Measurements from ENCODE around the gene MTHFSD. TPM values are rescaled to one million over a fixed set of nuclear protein-coding genes. Genes with fewer than 3 reads are reported as not detected.

Gene MTHFSD
- total RNA-seq, 2 experiments from 2014 or later: 21.9 to 24.1 TPM

DNA sequence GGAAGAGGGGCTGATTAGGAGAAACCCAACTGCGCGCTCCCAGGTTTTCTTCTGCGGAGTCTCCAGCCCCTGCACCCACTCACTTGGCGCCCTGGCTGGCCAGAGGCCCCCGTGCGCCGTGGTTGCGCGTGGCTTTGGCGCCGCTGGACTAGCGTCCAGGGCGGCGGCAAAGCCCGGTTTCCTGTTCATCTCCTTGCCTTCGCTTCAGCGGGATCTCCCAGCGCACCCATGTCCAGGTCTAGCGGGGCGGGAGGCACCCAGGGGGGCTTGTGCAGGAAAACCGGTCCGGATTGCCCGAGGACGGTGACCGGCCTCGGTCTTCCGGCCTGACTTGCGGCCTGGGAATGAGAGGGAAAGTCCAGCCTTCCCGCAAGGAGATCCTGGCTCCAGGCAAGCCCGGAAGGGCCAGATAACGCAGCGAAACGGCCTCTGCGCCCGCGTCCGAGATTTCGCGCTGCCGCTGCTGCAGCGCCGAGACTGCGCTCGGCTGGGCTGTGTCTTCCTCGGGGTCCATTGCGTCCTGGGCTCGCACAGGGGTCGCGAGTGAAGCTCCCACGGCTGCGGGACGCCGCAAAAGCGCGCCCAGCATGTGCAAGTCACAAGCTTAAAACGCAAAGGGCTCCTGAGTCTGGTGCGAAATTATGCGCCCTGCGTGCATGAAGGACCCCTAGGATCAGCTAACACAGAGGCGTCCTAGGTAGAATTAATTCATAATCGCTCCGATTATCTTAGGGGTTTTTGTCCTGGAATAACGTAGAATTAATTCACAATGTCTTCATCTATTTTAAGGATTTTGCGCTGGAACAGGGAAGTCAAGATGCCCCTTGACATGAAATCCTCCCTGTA, 39.0 kb downstream of the MTHFSD start:
- Mint-ChIP-seq H3K36me3 (ENCODE audit: low read depth) (no peaks in the 10 kb centered on the region), H3K4me3 (no peak overlapping the region), H3K9me3 (no peaks in the 10 kb centered on the region), H3K4me1 (ENCODE audit: low read depth) (peaks cover 16% of the 10 kb centered on the region), H3K27me3 (ENCODE audit: low read depth) (peaks cover 71% of the 10 kb centered on the region), H3K27ac (no peak overlapping the region)
- intact Hi-C loops (cut with micrococcal nuclease): no loop called here
- CTCF ChIA-PET: interaction anchor here (0.9 to 2.1 kb wide), 2 partner anchors 196 to 695 kb away, joined by 3 to 8 read pairs; no protein-coding TSS in a partner anchor
- DNase-seq: no peak

DNA sequence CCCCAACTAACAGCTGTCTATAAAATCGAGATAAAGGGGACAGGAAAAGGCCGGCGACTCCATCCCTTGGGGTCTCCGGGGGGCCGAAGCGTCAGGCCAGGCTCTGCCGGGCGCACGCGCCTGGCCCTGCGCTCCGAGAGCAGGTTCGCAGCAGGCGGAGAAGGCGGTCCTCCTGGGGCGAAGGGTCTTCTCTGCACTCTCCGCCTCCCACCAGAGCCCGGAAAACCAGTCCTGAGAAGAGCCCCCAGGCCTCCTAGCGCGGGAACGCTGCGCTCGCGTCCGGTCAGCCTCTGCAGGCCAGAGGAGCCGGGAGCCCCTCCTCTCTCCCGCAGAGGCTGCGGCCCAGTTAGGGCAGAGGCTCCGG, 39.6 kb downstream of the MTHFSD start:
- Mint-ChIP-seq H3K4me1 (ENCODE audit: low read depth) (peaks cover 18% of the 10 kb centered on the region), H3K36me3 (ENCODE audit: low read depth) (no peaks in the 10 kb centered on the region), H3K4me3 (no peak overlapping the region), H3K27me3 (ENCODE audit: low read depth) (peaks cover 72% of the 10 kb centered on the region), H3K9me3 (no peaks in the 10 kb centered on the region), H3K27ac (no peak overlapping the region)
- CTCF ChIA-PET: no interaction called here
- intact Hi-C loops (cut with micrococcal nuclease): no loop called here
- DNase-seq: no peak

DNA sequence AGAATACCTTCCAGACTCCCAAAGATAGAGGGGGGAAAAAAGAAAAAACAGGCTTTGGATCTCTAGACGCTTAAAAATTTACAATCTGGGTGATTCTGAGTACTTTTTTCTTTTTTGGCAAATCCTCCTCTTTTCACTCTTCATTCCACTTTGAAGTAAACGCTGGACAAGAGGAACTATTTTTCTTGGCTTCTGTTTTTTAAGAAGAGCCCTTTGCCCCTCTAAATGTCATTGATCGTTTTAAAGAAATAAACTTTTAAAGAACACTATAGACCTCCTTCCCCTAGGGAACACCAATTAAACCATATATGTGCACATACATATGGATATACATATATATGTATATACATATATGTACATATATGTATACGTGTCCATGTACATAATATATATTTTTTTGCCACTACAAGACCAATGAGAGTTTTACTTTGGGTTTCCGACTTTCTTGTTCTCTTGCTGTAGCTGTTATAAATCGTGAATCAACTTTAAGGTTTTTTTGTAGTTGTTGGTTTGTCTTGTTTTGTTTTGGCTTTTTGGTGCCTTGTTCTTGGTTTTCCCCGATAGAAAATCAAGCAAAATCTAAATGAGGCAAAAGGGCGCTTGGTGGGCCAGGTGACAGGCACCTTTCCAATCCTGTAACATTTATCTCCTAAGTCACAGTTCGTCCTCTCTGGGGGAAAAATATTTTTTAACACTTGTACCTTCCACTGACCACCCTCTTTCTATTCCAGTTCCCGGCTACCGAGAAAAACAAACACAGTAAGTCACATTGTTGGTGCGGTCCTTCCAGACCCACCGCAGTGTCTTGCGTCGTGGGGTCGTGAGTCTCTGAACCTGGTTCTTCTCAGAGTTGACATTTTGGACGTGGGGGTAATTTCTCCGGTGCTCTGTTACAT, 40.3 kb downstream of the MTHFSD start:
- CTCF ChIA-PET: no interaction called here
- no peak for DNase-seq
- intact Hi-C loops (cut with micrococcal nuclease): no loop called here
- no peak overlapping the region for H3K27ac Mint-ChIP-seq
- H3K27me3 Mint-ChIP-seq (ENCODE audit: low read depth): peaks cover 68% of the 10 kb centered on the region
- H3K4me3 Mint-ChIP-seq: no peak overlapping the region
- H3K4me1 Mint-ChIP-seq (ENCODE audit: low read depth): peaks cover 18% of the 10 kb centered on the region
- H3K9me3 Mint-ChIP-seq: no peaks in the 10 kb centered on the region
- no peaks in the 10 kb centered on the region for H3K36me3 Mint-ChIP-seq (ENCODE audit: low read depth)

DNA sequence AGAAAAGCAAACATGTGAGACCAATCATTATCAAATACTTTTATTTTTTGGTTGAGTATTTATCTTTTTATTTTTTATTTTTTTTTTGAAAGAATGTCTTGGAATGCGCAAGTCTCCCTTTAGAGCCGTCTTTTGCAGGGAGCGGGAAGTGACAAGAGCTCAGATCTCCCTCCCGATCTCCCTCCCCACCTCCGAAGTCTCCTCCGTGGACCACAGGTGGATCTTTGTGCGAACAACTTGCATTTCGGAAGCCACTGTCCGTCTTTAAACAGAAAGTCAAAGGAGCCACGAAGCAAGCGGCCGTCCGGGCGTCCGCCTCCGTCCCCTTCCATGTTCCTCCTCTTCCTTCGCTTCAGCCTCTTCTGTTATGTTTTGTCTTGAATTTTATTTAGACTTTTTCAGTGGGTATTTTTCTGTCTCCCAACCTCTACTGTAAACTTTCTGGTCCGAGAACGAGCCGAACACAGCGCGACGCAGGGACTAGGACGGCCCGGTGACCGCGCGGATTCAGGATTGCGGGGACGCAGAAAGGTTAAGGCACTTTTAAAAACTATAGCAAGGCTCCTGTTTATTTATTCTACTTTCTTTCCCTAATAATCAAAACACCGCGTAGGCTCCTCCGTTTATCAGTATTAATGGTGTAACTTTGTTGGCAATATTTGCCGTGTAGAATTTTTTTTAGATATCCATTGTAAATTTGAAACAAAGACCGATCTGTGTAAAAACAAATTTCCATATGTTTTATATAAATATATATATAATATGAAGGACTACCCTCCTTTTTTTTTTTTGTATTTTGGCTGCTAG, 41.4 kb downstream of the MTHFSD start:
- no peak for DNase-seq
- H3K27ac Mint-ChIP-seq: no peak overlapping the region
- H3K4me1 Mint-ChIP-seq (ENCODE audit: low read depth): peaks cover 19% of the 10 kb centered on the region
- H3K9me3 Mint-ChIP-seq: no peaks in the 10 kb centered on the region
- intact Hi-C loops (cut with micrococcal nuclease): no loop called here
- CTCF ChIA-PET: no interaction called here
- no peak overlapping the region for H3K4me3 Mint-ChIP-seq
- no peaks in the 10 kb centered on the region for H3K36me3 Mint-ChIP-seq (ENCODE audit: low read depth)
- peaks cover 62% of the 10 kb centered on the region for H3K27me3 Mint-ChIP-seq (ENCODE audit: low read depth)

GRCh38 chr16:86512860-86513470, 42.1 kb downstream of the MTHFSD start:
- intact Hi-C loops (cut with micrococcal nuclease): no loop called here
- no peak for DNase-seq
- H3K4me3 Mint-ChIP-seq: no peak overlapping the region
- no peak overlapping the region for H3K27ac Mint-ChIP-seq
- H3K9me3 Mint-ChIP-seq: no peaks in the 10 kb centered on the region
- H3K4me1 Mint-ChIP-seq (ENCODE audit: low read depth): peaks cover 20% of the 10 kb centered on the region
- CTCF ChIA-PET: no interaction called here
- H3K36me3 Mint-ChIP-seq (ENCODE audit: low read depth): no peaks in the 10 kb centered on the region
- peaks cover 56% of the 10 kb centered on the region for H3K27me3 Mint-ChIP-seq (ENCODE audit: low read depth)

GRCh38 chr16:86512301-86512859, 42.7 kb downstream of the MTHFSD start:
- intact Hi-C loops (cut with micrococcal nuclease): no loop called here
- Mint-ChIP-seq H3K4me1 (ENCODE audit: low read depth) (peaks cover 25% of the 10 kb centered on the region), H3K27ac (no peak overlapping the region), H3K9me3 (no peaks in the 10 kb centered on the region), H3K36me3 (ENCODE audit: low read depth) (no peaks in the 10 kb centered on the region), H3K27me3 (ENCODE audit: low read depth) (peaks cover 56% of the 10 kb centered on the region), H3K4me3 (no peak overlapping the region)
- DNase-seq: no peak
- CTCF ChIA-PET: no interaction called here

DNA sequence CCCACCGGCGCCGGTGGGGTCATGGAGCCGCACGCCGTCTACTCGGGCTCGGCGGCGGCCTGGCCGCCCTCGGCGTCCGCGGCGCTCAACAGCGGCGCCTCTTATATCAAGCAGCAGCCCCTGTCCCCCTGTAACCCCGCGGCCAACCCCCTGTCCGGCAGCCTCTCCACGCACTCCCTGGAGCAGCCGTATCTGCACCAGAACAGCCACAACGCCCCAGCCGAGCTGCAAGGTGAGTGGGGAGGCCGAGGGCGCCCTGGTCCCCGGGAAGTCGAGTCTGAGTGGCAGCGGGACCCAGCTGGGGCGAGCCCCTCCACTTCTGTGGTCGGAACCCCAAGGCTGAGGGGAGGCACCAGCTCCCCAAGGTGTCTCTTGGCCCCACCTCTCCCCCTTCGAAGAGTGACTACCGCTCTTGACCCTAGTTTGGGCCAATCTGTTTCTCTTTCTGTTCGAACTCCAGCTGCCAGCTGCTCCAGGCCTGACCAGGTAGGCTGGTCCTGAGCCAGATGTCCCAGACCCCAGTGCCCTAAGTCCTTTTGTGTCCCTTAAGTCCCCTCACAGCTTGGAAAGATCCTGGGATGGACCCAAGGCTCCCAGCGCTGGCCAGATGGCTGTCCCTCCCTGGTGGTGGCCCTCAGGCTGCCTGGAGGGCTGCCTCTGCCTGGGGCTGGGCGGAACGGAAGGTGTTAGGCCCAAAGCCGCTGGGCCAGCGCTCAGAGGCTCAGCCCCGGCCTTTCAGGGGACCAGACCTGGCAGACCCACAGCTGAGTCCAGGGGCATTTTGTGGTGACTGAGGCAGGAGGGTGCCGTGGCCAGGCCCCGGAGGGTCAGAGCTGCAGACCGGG, 43.5 kb downstream of the MTHFSD start:
- no peaks in the 10 kb centered on the region for H3K36me3 Mint-ChIP-seq (ENCODE audit: low read depth)
- intact Hi-C loops (cut with micrococcal nuclease): loop anchor here (2.0 kb wide), 1 partner anchor 15 kb away; no protein-coding TSS in a partner anchor
- H3K4me3 Mint-ChIP-seq: no peak overlapping the region
- H3K27me3 Mint-ChIP-seq (ENCODE audit: low read depth): peaks cover 58% of the 10 kb centered on the region
- no peak for DNase-seq
- H3K4me1 Mint-ChIP-seq (ENCODE audit: low read depth): peaks cover 25% of the 10 kb centered on the region
- no peak overlapping the region for H3K27ac Mint-ChIP-seq
- H3K9me3 Mint-ChIP-seq: no peaks in the 10 kb centered on the region
- CTCF ChIA-PET: no interaction called here

DNA sequence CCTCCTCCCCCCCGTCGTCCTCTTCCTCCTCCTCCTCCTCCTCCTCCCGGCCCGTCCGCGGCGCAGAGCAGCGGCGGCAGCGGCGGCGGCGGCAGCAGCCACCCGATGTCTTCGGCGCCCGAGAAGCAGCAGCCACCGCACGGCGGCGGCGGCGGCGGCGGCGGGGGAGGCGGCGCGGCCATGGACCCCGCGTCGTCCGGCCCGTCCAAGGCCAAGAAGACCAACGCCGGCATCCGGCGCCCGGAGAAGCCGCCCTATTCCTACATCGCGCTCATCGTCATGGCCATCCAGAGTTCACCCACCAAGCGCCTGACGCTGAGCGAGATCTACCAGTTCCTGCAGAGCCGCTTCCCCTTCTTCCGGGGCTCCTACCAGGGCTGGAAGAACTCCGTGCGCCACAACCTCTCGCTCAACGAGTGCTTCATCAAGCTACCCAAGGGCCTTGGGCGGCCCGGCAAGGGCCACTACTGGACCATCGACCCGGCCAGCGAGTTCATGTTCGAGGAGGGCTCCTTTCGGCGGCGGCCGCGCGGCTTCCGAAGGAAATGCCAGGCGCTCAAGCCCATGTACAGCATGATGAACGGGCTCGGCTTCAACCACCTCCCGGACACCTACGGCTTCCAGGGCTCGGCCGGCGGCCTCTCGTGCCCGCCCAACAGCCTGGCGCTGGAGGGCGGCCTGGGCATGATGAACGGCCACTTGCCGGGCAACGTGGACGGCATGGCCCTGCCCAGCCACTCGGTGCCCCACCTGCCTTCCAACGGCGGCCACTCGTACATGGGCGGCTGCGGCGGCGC, 44.4 kb downstream of the MTHFSD start, which contains the start of gene FOXF1:
TSS of gene FOXF1 (plus strand) at position 63 of the 797 bp plus-strand sequence. CDS start at position 106, 43 bp downstream.
- peaks cover 28% of the 10 kb centered on the region for H3K4me1 Mint-ChIP-seq (ENCODE audit: low read depth)
- CTCF ChIA-PET: no interaction called here
- H3K4me3 Mint-ChIP-seq: peak within 1 kb of the TSS; percentile 58
- peak; percentile 21 for DNase-seq
- no peak within 1 kb of the TSS for H3K27ac Mint-ChIP-seq
- peaks cover 59% of the 10 kb centered on the region for H3K27me3 Mint-ChIP-seq (ENCODE audit: low read depth)
- H3K9me3 Mint-ChIP-seq: no peaks in the 10 kb centered on the region
- H3K36me3 Mint-ChIP-seq (ENCODE audit: low read depth): no peaks in the 10 kb centered on the region
- intact Hi-C loops (cut with micrococcal nuclease): loop anchor here (2.0 kb wide), 1 partner anchor 14 kb away; no protein-coding TSS in a partner anchor

DNA sequence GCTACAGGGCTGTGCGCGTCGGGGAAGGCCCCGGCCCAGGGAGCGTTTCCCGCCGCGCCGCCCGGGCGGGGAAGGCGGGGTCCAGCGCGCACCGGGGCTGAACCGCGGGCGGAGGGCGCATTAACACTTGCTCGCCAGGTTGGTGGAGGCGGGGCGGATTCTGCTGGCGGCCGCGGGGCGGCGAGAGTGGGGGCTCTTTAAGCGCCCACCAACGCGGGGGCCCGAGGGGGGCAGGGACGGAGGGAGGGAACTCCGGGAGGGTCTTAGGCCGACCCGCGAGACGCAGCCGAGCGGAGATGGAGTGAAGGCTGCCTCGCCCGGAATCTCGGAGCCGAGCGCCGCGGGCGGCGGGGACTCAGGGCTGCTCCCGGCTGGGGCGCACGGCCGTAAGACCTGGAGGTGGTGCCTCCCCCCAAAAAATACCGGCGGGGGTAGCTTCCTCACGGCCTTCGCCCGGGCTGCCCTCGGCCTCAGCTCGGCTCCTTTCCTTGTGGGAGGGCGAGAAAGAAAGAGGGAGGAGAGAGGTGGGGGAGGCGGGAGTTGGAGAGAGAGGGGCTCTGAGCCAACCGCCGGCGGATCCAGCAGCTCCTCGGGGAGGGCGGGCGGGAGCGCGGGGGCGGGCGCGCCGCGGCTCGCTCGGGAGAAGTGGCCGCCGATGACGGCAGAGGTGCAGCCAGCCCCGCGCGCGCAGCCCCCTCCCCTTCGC, 45.1 kb downstream of the MTHFSD start:
- H3K4me1 Mint-ChIP-seq (ENCODE audit: low read depth): peaks cover 32% of the 10 kb centered on the region
- no peak overlapping the region for H3K27ac Mint-ChIP-seq
- intact Hi-C loops (cut with micrococcal nuclease): loop anchor here (2.0 to 5.0 kb wide), 2 partner anchors 13 to 57 kb away; partner anchors contain the start of gene FOXC2
- CTCF ChIA-PET: interaction anchor here (0.6 kb wide), 1 partner anchor 689 kb away, joined by 4 read pairs; no protein-coding TSS in a partner anchor
- DNase-seq: peak; percentile 19
- peak overlapping the region; percentile 54 for H3K4me3 Mint-ChIP-seq
- H3K27me3 Mint-ChIP-seq (ENCODE audit: low read depth): peaks cover 59% of the 10 kb centered on the region
- H3K36me3 Mint-ChIP-seq (ENCODE audit: low read depth): no peaks in the 10 kb centered on the region
- no peaks in the 10 kb centered on the region for H3K9me3 Mint-ChIP-seq

Measured in activated naive CD4-positive, alpha-beta T cell treated with anti-CD3 and anti-CD28 coated beads for 36 hours (primary cell).